HL-60 (cell line): ENCODE data around the gene KCNJ6.

ENCODE experiments used
- CTCF ChIP-seq: IDR thresholded peaks from one replicate; pipeline ENCODE4 v1.5.1; 2011; ENCODE audit warnings: low read length, control low read depth, inconsistent platforms; ENCODE audit not compliant: insufficient read depth
- GABPA ChIP-seq: IDR thresholded peaks from 2 replicates; pipeline ENCODE4 v1.6.1; 2012; ENCODE audit warnings: low read depth
- POLR2AphosphoS5 ChIP-seq: IDR thresholded peaks from 2 replicates; pipeline ENCODE4 v1.6.1; 2012; ENCODE audit warnings: low read depth
- REST ChIP-seq: IDR thresholded peaks from 2 replicates; pipeline ENCODE4 v1.6.1; 2012; ENCODE audit warnings: low read depth; ENCODE audit not compliant: insufficient replicate concordance
- SPI1 ChIP-seq: IDR thresholded peaks from 2 replicates; pipeline ENCODE4 v1.6.1; 2012; ENCODE audit warnings: low read depth, mild to moderate bottlenecking, borderline replicate concordance

DNA sequence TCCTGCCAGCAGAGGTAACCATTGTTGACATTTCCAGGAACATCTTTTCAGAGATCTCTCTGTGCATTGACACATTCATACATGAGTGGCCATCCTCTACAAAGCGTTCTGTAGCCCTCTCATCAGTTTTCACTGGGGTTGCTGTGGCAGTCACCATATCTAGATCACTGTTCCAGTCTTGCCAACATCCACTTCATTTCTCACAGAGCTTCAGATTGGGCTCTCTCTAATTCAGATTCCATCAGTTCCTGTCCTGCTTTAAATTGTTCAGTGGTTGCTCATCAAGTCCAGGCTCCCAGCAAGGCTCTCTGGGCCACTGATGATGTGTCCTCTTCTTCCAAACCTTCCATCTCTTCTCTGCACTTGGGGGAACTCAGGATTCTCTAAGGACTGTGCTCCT is 173.7 kb downstream of the KCNJ6 start:
- no peak for TF ChIP-seq CTCF
- TF ChIP-seq REST, result no peak
- TF ChIP-seq POLR2AphosphoS5, result no peak
- no peak for TF ChIP-seq GABPA
- TF ChIP-seq SPI1, result no peak
